Activated T-cell treated with anti-CD3 and anti-CD28 coated beads for 4 hours (primary cell): ENCODE data around the gene ZNF491.
A peak's percentile ranks its signal among the peaks of the same experiment; 100 is the strongest.
"Not testable (repeated sequence)": the region's sequence is repeated elsewhere in the genome, so short reads cannot be mapped to it uniquely, and the experiment has no call there.

ENCODE experiments used
- DNase-seq: peaks from one replicate; pipeline ENCODE4 v3.0.0-alpha.2; 2020

Gene ZNF491

DNA sequence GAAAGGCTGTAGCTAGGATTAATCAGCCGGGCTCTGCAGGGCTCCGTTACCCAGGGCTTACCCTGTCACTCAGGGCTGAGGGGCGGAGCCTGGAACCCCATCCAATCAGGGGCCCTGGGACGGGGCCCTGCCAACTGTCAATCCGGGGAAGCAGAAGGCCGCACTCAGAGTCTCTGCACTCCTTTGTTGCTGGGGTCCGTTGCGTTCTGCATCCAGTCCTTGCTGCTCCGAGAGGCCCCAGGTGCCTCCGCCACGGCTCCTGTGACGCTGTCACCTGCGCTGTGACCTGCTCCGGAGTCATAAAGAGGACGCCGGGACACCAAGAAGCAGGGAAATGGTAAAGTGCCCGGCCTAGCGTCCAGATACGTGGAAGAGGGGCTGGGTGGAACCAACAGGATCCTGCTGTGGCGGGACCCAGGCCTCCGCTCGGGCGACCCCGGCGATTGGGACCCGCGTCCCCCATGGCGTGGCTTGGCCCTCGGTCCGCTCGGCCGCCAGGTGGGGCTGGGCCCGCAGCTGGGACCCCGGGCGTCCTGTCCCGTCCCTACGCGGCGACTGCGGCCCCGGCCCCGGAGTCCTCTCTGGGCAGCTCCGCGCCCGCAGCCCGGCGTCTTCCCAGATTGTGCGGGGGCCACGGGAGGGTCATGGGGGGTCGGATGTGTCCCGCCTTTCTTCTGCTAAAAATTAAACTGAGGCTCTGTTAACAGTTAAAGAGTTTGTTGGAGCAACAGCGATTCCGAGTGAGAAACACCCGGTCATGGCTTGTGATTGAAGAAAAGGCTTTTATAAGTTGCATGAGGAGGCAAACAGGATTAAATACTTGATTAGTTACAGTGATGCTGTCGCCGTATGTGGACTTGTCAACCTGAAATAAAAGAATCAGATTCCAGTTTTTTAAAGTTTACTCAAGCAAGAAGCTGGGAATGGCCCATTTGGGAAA lies at the start of gene ZNF491:
Gene ZNF491, plus strand, starts transcription at position 133 of the 940 bp plus-strand sequence. CDS start 7,431 bp downstream, outside the sequence.
- peak; percentile 82 for DNase-seq

DNA sequence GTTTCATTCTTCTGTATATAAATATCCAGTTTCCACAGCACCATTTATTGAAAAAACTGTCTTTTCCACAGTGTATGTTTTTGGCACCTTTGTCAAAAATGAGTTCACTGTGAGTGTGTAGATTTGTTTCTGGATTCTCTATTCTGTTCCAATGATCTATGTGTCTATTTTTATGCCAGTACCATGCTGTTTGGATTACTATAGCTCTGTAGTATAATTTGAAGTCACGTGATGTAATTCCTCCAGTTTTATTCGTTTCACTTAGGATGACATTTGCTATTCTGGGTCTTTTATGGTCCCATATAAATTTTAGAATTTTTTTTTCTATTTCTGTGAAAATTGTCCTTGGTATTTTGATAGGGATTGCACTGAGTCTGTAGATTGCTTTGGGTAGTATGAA lies 48.6 kb upstream of the ZNF491 start:
- no peak for DNase-seq

DNA sequence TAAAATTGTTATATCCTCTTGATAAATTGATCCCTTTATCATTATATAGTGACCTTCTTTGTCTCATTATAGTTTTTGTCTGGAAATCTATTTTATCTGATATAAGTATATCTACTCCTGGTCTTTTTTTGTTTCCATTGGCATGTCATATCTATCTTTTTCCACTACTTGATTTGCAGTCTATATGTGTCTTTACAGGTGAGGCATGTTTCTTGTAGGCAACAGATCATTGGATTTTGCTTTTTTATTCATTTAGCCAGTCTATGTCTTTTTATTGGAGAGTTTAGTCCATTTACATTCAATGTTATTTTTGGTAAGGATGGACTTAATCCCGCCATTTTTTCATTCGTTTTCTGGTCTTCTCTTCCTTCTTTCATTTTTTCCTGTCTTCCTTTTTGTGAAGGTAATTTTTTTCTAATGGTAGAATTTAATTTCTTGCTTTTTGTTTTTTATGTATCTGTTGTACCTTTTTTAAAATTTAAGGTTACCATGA lies 46.0 kb upstream of the ZNF491 start:
- DNase-seq = no peak

DNA sequence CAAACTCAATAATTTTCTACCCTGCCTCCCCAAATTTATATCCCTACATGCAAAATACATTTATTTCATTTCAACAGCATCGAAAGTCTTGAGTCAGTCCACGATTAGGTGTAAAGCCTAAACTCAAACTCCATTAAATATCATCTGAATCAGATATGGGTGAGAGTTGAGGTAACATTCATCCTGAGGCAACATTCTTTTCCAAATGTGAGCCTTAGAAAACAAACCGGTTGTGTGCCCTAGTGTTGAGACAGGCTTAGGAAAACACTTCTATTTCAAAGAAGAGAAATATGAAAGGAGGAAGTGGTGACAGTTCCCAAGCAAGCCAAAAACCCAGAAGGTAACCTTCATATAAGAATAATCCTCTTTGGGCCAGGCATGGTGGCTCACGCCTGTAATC lies 43.7 kb upstream of the ZNF491 start:
- DNase-seq = no peak

DNA sequence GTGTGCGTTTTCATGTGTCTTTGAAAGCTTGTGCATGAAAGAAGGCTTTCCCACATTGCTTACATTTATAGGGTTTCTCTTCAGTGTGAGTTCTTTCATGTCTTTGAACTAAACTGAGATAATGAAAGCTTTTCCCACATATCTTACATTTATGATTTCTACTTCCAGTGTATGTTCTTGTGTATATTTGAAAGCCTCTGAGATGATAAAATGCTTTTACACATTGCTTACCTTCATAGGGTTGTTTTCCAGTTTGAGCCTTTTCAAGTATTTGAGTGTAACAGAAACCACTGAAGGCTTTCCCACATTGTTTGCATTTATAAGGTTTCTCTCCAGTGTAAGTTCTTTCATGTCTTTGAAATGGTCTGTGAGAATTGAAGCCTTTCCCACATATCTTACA lies 41.4 kb upstream of the ZNF491 start:
- DNase-seq = no peak

DNA sequence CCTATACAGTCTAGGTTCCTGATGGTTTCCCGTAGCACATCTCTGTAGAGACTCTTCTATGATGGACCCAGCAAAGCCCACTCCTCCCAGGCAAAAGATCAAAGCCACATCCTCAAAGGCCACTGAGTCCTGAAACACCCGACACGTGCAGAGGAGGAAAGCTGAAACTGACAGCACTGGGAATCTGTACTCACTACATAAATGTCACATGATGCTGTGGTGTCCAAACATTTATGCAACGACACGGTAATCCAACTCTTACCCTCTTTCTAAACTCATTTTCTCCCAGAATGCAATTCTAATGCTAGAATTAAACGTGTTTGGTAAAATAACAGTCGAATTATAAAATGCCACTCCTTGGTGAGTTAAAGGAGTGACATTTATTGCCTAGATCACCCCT lies 38.5 kb upstream of the ZNF491 start:
- no peak for DNase-seq

DNA sequence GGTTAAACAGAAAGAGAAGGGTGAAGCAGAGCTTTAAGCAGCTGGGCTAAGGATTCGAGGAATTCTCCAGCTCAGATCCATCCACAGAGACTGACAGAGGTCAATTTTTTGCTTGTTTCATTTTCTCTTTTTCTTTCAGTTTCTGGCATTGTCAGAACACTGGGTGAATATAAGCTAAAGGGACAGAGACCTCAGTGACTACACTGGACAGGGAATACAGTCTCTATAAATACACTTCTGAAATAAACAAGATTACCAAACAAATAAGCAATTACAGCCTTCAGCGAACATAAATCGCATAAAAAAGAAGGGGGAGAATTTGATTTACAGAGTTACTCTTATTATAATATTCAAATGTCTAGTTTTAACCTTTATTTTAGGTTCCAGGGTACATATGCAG lies 35.2 kb upstream of the ZNF491 start:
- DNase-seq = no peak

DNA sequence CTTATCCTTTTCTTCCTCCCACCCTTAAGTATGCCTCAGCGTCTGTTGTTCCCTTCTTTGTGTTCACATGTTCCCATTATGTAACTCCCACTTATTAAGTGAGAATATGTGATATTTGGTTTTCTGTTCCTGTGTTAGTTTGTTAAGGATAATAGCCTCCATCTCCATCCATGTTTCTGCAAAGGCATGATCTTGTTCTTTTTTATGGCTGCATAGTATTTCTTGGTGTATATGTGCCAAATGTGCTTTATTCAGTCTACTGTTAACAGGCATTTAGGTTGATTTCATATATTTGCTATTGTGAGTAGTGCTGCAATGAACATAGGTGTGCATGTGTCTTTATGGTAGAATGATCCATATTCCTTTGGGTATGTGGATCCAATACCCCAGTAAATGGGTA lies 34.7 kb upstream of the ZNF491 start:
- DNase-seq = no peak

DNA sequence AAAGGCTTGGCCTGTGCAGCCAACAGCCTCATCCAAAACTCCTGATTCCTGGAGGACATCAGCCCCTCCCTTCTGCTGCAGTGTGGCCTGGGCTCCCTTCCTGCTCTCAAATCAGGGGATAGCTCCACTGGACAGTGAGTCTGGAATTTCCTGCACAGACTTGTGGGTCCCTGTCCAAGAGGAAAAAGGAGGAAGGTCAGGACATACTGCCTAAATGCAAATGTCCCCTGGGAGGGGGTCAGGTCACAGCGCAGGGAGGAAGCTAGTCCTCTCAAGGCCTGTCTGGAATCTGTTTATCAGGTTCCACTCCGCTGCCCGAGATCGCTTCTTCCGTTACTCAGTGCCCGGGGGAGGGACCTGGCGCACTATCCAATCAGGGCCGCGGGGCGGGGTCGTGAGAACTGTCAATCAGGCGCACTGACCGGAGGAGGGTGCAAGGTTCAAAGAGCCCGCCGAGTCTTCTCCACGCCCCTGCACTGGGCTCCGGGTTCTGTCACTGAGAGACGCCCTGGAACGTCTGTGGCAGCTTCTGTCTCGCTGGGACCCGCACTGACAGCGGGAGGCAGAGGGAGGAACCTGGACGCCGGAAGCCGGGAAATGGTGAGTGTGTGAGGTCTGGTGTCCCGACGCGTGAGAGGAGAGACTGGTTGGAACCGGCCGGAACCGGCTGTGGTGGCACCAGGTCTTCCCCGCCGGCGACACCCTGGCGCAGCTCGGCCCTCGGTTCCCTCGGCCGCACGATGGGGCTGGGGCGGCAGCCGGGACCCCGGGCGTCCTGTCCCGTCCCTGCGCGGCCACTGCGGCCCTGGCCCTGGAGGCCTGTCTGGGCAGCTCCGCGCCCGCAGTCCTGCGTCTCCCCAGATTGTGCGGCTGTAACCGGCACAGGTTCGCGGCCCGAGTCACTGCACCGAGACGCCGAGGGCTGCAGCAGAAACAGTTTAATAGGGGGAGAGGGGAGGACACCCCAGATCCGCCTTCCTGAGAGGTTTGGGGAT lies 31.4 kb upstream of the ZNF491 start, which contains the start of gene ZNF441:
Gene ZNF441, plus strand, starts transcription at position 404 of the 995 bp plus-strand sequence. Its CDS starts 194 bp downstream, at position 598.
- DNase-seq = peak; percentile 89

DNA sequence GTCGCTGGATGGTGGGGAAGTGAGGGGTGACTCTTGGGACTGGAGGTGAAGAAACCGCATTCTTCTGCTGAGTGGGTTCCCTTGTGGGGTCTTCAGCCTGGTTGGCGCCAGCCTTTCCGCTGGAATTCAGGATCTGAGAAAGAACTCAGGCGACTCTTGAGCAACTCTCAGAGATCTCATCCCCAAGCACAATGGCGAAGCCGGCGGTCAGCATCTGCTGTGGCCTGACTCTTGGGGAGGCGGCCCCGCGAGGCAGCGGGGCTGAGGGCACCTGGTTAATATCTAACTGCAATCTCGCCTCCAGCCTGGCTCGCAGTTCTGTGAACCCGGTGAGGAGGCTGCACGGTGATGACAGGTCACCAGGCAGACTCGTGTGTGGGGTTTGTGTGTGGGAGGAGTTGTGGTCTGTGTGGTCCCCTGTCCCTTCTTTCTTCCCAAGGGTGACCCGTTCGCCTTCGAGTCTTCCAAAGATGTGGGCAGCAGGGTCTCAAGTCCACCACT lies 30.6 kb upstream of the ZNF491 start:
- no peak for DNase-seq

DNA sequence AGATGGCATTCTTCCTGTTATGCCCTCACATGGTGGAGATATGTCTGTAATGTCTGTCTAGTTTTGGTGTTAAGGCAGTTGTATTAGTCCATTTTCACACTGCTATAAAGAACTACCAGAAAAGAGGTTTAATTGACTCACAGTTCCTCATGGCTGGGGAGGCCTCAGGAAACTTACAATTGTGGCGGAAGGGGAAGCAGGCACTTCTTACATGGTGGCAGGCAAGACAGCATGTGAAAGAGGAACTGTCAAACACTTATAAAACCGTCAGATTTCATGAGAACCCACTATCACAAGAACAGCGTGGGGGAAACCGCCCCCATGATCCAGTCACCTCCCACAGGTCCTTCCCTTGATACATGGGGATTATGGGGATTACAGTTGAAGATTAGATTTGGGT lies 28.3 kb upstream of the ZNF491 start:
- DNase-seq = no peak

DNA sequence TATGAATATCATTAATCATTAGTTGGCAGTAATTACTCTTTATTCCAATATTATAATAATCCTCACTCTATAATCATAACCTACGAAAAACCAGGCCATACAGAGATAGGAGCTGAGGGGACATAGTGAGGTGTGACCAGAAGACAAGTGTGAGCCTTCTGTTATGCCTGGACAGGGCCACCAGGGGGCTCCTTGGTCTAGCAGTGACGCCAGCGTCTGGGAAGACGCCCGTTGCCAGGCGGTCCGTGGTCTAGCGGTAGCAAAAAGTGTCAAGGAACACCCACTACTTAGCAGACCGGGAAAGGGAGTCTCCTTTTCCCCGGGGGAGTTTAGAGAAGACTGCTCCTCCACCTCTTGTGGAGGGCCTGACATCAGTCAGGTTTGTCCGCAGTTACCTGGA lies 26.8 kb upstream of the ZNF491 start:
- DNase-seq = not testable (repeated sequence)

DNA sequence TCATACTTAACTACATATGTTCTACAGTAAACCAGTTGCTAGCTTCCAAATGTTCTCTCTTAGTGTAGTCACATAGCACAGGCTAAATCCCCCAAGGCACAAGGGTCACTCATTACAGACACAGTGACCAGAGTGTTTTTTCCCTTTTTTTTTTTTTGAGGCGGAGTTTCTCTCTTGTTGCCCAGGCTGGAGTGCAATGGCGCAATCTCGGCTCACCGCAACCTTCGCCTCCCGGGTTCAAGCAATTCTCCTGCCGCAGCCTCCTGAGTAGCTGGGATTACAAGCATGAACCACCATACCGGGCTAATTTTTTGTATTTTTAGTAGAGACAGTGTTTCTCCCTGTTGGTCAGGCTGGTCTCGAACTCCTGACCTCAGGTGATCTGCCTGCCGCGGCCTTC lies 21.7 kb upstream of the ZNF491 start:
- not testable (repeated sequence) for DNase-seq

DNA sequence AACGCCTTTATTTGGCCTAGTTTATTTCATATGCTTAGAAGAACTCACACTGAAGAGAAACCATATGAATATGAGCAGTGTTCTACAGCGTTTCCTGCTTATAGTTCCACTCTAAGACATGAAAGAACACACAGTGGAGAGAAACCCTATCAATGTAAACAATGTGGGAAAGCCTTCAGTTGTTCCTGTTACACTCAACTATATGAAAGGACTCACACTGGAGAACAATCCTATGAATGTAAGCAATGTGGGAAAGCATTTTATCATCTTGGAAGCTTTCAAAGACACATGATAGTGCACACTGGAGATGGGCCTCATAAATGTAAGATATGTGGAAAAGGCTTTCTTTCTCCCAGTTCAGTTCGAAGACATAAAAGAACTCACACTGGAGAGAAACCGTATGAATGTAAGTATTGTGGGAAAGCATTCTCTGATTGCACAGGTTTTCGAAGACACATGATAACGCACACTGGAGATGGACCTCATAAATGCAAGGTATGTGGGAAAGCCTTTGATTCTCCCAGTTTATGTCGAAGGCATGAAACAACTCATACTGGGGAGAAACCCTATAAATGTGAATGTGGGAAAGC lies 17.8 kb upstream of the ZNF491 start:
- DNase-seq = no peak

DNA sequence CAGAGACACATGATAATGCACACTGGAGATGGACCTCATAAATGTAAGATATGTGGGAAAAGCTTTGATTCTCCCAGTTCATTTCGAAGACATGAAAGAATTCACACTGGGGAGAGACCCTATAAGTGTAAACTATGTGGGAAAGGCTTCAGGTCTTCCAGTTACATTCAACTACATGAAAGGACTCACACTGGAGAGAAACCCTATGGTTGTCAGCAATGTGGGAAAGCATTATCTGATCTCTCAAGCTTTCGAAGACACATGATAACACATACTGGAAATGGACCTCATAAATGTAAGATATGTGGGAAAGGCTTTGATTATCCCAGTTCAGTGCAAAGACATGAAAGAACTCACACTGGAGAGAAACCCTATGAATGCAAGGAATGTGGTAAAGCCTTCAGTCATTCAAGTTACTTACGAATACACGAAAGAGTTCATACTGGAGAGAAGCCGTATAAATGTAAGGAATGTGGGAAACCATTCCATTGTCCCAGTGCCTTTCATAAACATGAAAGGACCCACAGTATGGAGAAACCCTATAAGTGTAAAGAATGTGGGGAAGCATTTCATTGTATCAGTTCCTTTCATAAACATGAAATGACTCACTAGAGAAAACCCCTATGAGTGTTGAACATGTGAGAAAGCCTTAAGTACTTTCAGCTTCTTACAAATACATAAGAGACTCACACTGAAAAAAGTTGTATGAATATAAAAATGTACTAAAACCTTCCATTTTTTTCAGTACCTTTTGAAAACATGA lies 16.8 kb upstream of the ZNF491 start:
- DNase-seq = no peak

DNA sequence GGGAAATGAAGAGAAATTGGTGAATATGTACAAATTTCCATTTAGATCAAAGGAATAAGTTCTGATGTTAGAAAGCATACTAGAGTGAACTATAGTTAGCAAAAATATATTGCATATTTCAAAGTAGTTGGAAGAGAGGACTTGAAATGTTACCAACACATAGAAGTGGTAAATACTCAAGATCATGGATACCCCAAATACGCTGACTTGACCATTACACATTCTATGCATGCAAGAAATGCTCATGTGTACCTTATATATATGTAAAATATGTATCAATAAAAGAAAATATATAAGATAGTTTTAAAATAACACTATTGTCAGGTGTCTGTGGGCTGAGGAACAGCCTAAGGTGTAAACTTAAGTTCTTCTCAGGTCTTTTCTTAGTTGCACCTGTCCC lies 14.6 kb upstream of the ZNF491 start:
- DNase-seq = no peak

DNA sequence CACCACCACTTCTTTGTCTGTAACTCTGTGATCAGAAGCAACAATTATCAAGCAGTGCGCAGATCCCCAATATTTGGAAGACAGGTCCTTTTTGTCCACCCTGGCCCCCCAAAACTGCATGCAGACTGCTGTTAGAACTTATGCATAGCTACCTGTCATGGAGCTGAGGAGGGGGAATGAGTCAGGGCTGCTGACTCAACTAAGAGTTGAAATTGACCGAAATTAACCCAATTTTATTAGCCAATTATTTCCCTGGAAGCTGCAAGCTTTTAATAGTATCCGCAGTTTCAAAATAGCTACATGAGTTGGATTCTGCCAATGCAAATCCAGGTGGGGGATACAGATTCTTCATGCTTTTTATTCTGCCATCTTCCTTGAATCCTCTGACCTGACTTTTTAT lies 14.0 kb upstream of the ZNF491 start:
- no peak for DNase-seq

DNA sequence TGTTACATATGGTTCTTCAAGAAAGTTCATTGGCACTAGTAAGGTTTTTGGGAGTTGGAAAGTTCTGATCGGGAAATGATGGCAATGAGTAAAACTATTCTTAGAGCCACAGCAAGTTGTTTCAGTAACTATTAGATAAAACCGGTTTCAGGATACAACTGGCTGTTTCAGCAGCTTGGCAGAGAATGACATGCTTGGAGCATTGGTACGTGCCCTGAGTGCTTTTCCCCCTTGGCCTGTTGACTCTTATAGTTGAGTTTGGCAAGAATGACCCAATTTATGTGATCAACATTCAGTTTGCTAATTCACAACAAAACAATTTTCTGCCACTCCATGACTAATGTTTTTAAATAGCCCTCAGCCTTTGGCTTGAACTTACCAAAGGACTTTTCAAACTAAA lies 10.8 kb upstream of the ZNF491 start:
- no peak for DNase-seq

DNA sequence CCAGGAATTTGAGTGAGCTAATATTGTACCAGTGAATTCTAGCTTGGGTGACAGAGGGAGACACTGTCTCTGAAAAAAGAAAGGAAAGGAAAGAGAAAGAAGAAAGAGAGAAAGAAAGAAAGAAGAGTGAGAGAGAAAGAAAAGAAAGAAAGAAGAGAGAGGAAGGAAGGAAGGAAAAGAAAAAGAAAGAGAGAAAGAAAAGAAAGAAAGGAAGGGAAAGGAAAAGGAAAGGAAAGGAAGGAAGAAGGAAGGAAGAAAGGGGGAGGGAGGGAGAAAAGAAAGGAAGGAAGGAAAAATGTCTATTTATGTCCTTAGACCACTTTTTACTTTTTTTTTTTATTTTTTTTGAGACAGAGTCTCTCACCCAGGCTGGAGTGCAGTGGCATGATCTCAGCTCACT lies 5.4 kb upstream of the ZNF491 start:
- no peak for DNase-seq

DNA sequence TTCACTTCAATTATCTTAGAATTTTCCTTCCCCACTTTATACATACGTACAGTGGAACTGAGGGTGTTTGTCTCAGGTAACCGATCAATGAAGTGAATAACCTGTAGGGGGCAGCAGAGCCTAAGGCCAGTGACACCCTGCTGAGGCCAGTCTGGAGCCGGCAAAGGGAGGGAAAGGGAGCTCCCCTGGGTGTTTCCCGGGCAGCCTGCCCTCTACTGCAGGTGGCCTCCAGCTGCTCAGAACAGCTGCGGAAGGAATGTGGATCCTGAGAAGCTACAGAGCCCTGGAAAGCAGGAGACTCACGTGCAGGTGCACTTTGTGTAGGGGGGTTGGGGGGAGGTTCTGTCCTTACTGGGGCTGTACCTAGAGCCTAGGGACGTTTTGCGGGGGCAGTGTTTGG lies 832 bp upstream of the ZNF491 start:
- DNase-seq = peak; percentile 70

DNA sequence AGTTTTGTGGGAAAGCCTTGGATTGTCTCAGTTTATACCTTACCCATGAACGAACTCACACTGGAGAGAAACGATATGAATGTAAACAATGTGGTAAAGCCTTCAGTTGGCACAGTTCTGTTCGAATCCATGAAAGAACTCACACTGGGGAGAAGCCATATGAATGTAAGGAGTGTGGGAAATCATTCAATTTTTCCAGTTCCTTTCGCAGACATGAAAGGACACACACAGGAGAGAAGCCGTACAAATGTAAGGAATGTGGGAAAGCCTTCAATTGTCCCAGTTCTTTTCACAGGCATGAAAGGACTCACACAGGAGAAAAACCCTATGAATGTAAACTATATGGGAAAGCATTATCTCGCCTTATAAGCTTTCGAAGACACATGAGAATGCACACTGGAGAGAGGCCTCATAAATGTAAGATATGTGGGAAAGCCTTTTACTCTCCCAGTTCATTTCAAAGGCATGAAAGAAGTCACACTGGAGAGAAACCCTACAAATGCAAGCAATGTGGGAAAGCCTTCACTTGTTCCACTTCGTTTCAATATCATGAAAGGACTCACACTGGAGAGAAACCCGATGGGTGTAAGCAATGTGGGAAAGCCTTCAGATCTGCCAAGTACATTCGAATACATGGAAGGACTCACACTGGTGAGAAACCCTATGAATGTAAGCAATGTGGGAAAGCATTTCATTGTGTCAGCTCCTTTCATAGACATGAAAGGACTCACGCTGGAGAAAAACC lies 8.2 kb downstream of the ZNF491 start:
- DNase-seq = no peak
